NCI-H2196 (cell line): ENCODE data around the gene COG4.
A peak's percentile ranks its signal among the peaks of the same experiment; 100 is the strongest.
"Not testable (repeated sequence)": the region's sequence is repeated elsewhere in the genome, so short reads cannot be mapped to it uniquely, and the experiment has no call there.

Source experiments
- DNase-seq: peaks from one replicate; lab custom pipeline; 2025; ENCODE audit not compliant: unreplicated experiment; lab: John Stamatoyannopoulos, UW

Gene COG4

DNA sequence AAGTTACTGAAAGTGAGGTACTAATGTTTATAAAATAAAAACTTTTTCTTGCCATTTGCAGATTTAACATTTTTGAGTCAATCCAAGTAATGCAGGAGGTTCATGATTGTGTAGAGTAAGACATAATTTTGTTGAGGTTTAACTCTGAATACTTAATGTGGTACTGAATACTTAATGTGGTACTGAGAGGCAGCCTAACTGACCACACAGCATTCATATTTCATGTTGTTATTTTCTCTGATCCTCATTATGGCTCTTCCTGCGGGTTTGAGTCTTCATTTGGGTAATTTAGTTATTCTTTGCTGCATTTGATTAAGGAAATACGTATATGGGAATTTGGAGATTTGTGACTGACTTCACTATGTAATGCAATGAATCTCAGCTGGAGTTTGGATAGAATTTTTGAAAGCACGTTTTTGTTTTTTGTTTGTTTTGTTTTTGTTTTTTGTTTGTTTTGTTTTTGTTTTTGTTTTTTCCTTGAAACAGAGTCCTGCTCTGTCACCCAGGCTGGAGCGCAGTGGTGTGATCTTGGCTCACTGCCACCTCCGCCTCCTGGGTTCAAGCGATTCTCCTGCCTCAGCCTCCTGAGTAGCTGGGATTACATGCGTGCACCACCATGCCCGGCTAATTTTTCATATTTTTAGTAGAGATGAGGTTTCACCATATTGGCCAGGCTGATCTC is 4.1 kb upstream of the COG4 start:
- DNase-seq, result no peak

DNA sequence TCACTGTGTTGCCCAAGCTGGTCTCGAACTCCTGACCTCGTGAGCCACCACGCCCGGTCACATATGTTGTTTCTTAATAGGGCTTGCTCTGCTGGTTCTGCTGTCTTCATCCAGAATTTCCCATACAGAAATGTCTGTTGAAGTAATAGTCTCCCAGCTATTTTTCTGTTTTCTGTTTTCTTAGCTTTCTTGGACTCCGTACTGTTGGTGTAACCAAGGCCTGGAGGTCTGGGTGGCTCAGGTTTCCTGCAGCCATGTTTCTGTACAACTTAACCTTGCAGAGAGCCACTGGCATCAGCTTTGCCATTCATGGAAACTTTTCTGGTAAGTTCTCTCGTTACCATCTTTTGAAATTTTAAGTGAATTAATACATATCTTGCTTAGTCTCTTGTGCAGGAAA is 3.0 kb upstream of the COG4 start:
- DNase-seq, result no peak

DNA sequence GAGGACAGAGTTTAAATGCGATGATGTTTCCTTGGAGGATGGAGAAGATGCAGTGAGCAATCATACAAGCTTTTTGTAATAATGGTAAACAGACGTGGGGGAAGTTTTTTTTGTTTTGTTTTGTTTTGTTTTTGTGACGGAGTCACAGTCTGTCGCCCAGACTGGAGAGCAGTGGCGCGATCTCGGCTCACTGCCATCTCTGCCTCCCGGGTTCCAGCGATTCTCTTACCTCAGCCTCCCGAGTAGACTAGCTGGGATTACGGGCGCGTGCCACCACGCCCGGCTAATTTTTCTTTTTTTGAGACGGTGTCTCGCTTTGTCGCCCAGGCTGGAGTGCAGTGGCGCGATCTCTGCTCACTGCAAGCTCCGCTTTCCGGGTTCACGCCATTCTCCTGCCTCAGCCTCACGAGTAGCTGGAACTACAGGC is 1.1 kb upstream of the COG4 start:
- not testable (repeated sequence) for DNase-seq

DNA sequence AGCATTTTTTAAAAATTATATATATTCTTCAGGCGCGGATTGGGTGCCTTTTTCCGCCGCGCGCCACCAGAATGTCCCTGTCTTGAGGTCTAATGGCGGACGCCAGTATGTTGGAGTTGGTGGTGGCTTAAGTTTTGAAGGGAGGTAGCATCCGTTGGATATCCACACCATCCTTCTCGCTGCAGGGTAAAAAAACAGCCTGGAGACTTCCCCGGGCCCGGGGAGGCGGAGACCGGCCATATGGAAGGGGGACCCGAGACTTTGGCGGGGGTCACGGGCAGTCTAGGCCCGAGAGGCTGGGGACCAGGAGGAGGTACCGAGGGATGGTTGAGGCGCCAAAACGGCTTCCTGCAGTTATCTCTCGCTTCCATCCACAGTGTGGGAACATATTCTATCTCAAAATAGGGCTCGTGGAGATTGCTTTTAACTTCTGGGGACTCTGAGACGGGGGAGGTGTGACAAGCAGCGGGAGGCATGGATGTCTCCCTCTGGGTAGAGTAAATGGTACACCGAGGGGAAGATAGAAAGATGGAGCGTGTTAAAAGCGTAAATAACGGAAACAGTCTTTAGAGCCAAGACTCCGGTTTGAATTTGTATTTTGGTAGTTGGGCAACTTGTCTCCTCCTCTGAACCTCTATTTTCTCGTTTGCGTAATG is 517 bp upstream of the COG4 start, which contains the start of gene SF3B3:
SF3B3 (plus strand) TSS at position 74 of the 656 bp plus-strand sequence. CDS start 2,841 bp downstream, outside the sequence.
- DNase-seq, result peak; percentile 61

DNA sequence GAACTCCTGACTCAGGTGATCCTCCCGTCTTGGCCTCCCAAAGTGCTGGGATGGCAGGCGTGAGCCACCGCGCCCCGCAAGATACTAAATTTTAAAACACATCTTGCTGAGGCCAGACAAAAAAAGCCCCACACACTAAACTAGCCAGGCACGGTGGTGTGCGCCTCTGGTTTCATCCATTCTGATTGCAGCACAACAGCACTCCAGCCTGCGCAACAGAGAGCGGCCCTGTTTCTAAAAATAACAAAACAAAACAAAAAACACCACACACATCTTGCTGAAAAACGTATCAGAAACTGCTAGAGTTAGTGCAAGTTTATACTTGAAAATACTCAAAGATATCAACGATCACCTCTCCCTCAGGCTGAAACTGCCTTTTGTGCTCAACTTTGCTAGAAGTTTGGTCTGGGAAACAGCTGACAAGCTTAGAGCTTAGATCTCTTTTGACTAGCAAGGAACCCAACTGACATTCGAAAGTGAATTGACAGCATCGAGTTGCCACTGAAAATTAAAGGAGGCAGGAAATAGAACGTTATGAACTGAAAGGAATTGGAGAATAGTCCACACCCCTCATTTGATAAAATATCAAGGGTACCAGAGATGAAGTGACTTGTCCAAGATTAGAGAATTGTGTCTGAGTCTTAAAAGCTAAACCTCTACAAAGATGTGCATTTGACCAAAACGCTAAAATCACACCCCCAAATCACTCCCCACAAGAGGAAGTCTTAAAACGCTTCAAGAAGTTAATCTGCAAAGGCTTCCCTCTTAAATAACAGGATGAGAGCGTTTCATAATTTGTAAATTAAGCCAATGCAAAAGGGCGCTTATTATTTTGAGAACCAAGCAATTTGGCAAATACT is 908 bp downstream of the COG4 start:
- no peak for DNase-seq

DNA sequence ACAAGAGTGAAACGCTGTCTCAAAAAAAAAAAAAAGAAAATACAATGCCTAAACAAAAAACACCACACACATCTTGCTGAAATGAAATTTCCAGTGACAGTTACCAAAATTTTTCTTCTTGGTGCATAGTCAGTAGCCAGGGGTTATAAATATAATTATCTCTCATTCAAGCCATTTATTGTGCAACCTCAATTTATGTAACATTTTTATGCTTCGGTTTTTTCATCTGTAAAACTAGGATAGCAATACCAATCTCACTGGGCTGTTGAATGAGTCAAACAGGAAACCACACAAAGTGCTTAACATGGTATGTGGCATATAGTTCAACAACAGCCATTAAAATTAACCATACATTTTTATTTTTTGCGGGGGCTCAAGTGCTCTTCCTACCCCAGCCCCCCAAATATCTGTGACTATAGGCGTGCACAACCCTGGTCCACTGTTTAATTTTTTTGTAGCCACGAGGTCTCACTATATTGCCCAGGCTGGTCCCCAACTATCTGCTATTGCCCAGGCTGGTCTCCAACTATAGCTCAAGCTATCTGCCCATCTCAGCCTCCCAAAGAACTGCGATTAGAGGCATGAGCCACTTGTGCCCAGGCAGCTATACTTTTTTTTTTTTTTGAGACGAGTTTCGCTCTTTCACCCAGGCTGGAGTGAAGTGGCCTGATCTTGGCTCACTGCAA is 2.6 kb downstream of the COG4 start:
- DNase-seq, result no peak

DNA sequence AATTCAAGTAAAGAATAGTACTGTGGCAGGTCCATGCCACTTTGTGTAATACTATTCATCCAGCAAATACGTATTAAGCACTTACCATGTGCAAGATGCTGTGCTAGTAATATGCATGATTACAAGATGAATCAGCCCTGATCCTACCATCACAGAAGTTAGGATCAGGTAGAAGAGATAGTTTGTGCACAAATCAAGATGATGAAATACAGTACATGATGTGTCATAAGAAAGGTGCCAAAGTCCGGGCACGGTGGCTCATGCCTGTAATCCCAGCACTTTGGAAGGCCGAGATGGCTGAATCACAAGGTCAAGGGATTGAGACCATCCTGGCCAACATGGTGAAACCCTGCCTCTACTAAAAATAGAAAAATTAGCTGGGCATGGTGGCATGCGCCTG is 10.9 kb downstream of the COG4 start:
- DNase-seq, result no peak

DNA sequence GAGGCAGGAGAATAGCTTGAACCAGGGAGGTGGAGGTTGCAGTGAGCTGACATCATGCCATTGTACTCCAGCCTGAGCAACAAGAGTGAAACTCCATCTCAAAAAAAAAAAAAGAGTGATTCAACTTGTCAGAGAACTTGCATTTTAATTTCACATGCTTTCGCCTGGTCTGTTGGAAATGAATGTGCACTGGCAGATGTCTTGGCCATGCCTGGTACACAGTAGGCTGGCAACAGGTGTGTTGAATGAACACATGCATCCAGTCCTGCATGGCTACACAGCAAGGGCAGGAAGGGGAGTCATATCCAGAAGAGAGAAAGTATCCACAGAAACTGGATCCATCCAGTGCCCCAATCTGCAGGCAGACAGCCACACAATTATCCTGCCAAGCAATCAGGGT is 11.5 kb downstream of the COG4 start:
- DNase-seq, result no peak

DNA sequence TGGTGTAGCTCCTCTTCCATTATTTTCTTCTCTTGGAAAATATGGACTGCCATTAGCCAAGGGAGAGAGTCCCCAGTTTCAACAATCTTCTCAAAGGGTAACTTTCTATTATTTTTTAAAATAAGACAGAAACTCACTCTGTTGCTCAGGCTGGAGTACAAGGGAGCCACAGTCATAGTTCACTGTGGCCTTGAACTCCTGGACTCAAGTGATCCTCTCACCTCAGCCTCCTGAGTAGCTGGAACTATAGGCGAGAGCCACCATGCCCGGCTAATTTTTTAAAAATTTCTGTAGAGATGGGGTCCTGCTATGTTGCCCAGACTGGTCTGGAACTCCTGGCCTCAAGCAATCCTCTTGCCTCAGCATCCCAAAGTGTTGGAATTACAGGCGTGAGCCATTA is 13.1 kb downstream of the COG4 start:
- no peak for DNase-seq

DNA sequence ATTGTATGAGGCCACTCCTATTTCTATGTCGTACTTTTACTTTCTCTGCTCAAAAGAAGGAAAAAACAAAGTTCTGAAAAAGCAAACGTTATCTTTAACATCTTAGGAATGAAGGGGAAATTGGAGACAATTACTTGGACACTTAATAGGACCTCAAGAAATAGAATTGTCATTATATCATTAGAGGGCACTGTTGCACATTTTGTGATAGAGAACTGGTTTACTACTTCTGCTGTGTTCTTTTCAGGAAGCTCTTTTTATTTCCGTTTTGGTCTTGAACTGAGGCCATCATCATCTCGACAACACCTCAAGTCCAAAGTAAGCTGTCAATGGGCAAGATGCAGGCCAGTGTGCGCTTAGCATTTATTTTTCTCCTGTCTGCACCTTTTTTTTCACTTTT is 14.6 kb downstream of the COG4 start:
- DNase-seq, result no peak

DNA sequence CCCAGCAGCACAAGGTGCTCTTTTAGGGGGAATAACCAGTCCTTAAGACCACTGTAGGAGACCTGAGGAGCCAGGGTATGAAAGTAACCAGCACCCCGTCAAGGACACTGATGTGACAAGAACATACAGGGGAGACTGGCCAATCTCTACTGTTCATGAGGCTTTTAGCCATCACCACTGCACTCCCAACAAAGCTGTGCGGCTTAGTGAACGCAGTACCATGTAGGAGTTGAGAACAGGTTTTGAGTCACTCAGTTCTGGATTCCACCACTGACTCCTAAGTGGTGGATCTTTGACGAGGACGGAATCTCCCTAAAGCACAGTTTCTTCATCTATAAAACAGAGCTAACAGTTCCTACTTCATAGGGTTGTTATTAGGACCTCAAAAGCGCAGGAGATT is 26.8 kb downstream of the COG4 start:
- no peak for DNase-seq

DNA sequence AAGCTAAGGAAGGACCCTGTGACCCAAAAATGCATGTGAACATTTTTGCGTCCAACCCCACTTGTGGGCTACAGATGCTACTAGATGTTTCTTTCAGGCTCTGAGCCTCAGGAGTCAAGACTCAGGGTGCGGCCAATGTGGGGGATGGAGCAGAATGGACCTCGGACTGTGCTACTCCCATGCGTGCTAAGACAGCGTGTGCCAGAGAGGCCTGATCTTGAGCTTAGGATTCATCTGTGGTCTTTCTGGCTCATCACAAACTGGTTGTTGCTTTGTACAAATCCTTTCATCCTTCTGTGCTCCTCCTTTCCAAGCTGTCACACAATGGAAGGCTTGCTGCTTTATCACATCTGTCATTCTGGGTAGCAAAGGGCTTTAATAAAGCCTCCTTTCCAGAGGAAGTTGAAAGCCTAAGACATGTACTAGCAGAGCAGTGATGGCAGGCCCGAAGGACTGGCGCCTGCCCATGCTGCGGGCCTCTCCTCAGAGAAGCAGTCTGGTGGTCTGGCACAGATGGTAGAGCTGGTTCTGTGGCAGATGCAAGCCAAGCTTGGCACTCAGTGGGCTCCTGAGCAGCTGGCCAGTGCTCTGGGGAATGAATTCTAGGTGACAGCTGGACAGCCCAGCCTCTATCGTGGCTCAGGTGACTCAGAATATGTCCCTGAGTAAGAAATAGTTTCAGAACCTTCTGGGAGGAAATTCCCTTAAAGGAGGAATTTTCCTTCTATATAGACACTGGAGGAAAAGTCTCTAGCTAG is 27.8 kb downstream of the COG4 start:
- no peak for DNase-seq

DNA sequence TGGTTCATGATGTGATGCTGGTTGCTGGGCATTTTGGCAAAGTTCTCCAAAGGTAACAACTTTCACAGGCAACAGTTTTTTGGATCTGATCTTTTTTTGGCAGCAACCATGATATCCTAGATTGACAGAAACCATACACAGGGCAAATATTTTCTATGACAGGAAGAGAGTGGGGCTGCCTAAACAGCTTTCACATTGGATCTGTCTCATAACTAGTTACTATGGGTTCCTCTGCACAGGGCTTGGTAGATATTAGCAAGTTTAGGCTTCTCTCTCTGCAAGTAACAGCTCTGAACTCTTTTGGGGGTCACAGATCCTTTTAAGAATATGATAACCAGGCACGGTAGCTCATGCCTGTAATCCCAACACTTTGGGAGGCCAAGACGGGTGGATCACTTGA is 28.6 kb downstream of the COG4 start:
- DNase-seq, result no peak

DNA sequence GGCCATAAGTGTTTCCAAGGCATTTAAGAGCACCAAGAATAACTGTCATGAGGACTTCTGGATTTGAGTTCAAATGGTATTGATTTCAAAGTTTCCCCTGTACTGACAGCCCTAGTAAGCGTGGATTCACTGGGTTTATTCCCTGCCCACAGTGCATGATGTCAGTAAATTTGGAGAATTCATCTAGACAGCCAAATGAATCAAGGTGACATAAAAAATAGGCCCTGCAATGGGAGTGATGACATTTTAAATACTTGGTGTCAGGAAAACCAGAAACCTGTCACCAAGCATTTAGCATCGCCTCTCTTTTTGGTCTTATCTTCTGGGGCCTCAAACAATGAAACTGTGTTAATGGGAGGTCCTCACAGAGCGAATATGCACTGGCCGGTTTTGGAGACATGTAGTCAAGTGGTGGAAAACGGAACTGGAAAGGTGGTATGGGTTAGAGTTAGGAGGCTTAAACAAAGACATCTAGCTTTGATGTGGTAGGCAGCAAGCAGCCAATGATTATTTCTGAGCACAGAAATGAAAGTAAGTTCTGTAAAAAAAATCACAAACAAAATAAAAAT is 29.1 kb downstream of the COG4 start:
- DNase-seq, result no peak

DNA sequence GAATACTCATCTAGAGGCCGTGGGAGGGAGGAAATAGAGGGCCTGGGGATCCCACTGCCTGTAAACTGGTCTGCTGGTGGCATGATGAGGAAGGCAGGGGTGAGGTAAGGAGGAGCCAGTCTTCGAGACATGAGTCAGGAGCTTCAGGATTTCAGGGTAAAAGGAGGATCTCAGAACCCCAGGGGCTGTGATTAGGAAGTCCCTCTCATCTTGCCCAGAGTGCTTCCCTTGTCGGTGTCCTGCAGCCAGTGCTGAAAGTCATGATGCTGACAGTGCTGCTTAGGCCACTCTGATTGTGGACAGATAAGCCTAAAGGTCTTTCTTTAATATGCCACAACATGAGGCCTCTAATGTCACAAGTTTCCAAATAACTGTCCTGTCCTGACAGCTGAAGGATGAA is 29.6 kb downstream of the COG4 start:
- DNase-seq, result no peak

DNA sequence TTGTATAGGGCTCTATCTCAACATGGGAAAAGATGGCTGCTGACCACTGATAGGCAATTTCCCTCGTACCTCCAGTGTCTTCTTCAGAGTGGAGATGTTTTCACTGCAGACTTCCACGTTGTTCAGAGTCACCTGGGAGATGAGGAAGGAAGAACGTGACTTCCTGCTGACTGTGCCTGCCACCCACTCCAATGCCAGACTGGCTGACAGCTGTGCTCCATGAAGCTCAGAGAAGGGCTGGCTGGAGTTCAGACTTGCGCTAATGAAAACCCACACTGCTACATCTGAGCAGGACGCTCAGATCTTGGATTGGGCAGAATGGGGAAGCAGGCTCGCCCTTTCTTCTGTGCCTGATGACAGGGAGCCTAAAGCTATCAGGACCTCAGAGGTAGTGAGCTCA is 33.1 kb downstream of the COG4 start:
- DNase-seq, result peak; percentile 18

DNA sequence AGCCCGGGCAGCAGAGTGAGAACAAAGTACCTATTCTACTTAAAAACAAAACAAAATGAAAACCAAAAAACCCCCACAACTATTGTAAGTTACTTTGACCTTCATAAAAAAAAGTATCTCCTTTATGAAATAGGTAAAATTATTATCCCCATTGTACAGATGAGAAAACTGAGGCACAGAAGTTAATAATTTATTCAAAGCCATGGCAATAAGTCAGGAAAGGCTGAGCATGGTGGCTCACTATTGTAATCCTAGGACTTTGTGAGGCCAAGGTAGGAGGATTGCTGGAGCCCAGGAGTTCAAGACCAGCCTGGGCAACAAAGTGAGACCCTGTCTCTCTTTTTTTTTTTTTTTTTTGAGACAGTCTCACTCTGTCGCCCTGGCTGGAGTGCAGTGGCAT is 38.5 kb downstream of the COG4 start:
- DNase-seq, result no peak

DNA sequence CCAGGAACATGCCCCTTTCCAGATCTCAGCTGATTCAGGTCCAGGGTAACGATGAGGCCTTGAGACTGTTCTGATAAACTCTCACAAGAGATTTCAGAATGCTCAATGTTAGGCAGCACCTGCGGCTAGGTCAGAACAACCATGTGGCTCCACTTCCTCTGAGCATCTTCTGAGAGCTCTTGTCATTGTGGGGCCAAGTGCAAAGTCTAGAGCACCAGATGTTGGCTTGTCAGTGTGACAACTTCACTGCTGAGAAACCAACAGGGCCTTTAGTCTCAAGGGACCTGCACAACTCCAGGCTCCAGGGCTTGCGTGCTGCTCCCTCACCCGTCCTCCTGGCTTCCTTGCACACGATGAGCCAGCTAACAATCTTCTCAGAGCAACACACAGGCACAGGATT is 39.9 kb downstream of the COG4 start:
- no peak for DNase-seq

DNA sequence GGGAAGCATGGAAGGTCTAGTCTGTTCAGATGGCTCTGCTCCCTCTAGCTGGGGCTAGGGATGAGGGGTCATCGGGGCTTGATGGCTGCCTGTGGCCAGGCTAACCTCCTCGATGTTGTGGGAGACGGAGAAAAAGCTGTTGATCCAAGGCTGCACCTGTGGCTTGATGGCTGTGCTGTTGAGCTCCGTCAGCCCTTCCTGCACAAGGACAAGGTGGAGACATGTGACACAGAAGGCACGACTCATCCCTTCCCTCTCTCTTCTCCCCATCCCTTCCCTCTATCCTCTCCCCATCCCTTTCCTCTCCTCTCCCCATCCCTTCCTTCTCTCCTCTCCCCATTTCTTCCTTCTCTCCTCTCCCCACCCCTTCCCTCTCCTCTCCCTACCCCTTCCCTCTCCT is 40.7 kb downstream of the COG4 start:
- no peak for DNase-seq

DNA sequence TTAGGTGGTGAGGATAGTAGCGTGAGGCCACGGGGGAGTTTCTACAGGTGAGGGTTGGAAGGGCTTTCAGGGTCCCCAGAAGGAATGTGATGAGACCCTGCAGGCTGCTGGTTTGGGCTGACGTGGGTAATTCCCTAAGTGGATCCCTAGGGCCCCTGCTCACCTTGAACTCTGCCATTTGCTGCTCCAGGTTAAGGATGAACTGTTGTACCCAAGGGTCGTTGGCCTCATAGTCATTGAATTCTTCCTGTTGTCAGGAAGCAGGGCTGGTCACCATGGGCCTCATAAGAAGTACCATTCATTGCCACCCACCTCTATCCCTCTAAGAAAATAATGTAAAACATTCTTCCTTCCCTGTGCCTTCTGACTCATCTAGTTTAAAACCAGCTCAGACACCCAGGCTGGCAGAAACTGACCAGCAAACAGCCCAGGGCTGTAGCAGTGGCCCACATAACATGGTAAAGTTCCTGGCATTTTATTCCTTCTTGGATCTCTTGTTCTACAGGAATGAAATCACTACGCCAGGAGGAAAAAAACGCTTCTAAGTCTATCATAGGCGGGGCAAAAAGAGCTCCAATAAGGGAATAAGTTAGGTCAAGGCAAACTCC is 41.3 kb downstream of the COG4 start:
- DNase-seq, result no peak
